Measurements from ENCODE around the gene PLEKHO2.

- TF ChIP-seq EZH2 (IDR thresholded peaks at IDR 0.05; ENCODE audit: insufficient read depth, poor library complexity, severe bottlenecking) (no peak), EZH2phosphoT487 (IDR thresholded peaks at IDR 0.05; ENCODE audit: insufficient read depth, low read depth) (no peak)
Measured at GRCh38 chr15:64905941-64906340, 64.2 kb downstream of the PLEKHO2 start.
